K562 treated with DMSO at 1 percent for 48 hours (cell line): ENCODE data around the gene CFAP206. TPM values are rescaled to one million over a fixed set of nuclear protein-coding genes. Genes with fewer than 3 reads are reported as not detected.

ENCODE experiments used
- total RNA-seq: library from RNA; unstranded; fragments of 300-600 nt; gene quantifications from 2 replicates; pipeline ENCODE4 v1.2.3, GENCODE V29; 2022; ENCODE audit warnings: low replicate concordance; ENCODE audit errors: extremely low read depth

CFAP206 gene
- total RNA-seq = not detected in 2 replicates

GRCh38 chr6:87407901-87408720, at the start of gene CFAP206:
CFAP206 (plus strand) TSS chr6:87407972; CDS start chr6:87409840, 1,868 bp downstream.

DNA sequence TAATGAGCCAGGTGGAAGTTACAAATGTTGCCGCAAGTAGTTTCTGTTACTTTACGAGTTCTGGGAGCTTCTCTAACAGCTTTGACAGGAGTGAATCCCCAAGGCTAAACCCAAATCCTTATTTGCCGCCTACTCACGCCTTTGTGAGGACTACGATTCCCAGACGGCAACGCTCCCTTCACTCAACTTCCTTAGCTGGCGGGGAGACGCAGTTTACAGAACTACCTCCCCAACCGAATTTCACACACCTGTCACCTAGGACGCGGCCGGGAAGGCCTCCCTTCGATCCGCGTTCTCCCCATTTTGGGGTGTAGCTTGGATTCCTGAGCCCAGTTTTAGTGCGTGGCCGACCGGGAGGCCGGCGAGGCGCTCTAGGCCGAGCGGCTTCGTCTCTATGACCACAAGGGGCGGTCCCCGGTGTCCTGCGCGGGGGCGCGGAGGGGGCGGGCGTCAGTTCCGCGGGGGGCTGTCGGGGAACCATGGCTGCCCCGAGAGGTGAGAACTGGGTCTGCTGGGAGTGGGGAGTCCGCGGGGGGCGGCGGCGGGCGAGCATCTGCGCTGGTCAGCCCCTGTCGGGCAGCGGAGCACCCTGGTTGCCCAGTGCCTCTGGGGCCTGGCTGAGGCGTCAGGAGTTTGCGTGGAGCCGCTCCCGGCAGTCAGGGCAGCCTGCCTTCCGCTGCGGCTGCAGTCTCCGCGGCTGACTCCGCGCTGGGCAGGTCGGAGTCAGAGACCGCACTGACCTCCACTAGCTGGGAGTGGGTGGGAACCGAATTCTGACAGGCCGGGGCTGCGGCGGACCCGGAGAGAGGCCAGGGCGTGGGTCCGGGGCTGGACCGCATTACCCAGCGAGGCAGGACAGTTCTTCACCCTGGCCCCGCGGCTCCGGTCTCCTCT, 65.0 kb downstream of the CFAP206 start, which contains the start of gene SLC35A1:
Gene SLC35A1, plus strand, starts transcription at position 450 of the 894 bp plus-strand sequence. Its CDS starts 30 bp downstream, at position 480.

Other genes with a start within 250 kb of the CFAP206 start
- gene SMIM8, start 85.4 kb upstream of the CFAP206 start, total RNA-seq = not detected in 2 replicates
- not detected in 2 replicates for gene GJB7, start 78.7 kb upstream of the CFAP206 start, total RNA-seq
- not detected in 2 replicates for gene C6orf163, start 63.2 kb upstream of the CFAP206 start, total RNA-seq
- not detected in 2 replicates for gene SLC35A1, start 65.0 kb downstream of the CFAP206 start, total RNA-seq
- gene RARS2, start 182.0 kb downstream of the CFAP206 start, total RNA-seq = not detected in 2 replicates
- not detected in 2 replicates for gene ORC3, start 182.2 kb downstream of the CFAP206 start, total RNA-seq